HEK293 (cell line): ENCODE data around the gene HUS1B.

Experiments
- CTCF ChIA-PET: fragments of 350-600 bp; formaldehyde crosslinking; extraction: SDS; loops from one replicate; lab custom pipeline; 2021; ENCODE audit warnings: antibody characterized with exemption; lab: Yijun Ruan, JAX
- POLR2A ChIA-PET: fragments of 300-600 bp; formaldehyde crosslinking; extraction: SDS; loops from one replicate; lab custom pipeline; 2020; ENCODE audit warnings: antibody characterized with exemption, inconsistent platforms; lab: Yijun Ruan, JAX
- H3K27ac ChIP-seq: fragments of 200-500 bp; sonication (Bioruptor generic); 2 replicates; pipeline ENCODE4 v1.5.1; 2014; ENCODE audit warnings: low read depth, low read length, control low read depth, inconsistent platforms; ENCODE audit errors: extremely low read depth
- H3K36me3 ChIP-seq, 2 experiments: fragments of 200-500 bp in 1 of 2; sonication (Bioruptor generic) in 1 of 2; 1 replicate in 1 of 2; 2 replicates in 1 of 2; pipeline ENCODE4 v1.5.1; 2014 to 2017; ENCODE audit warnings: inconsistent platforms in 2 of 2, low read length in 2 of 2; ENCODE audit not compliant: control insufficient read depth in 2 of 2, insufficient read depth in 1 of 2
- H3K4me1 ChIP-seq: fragments of 200-500 bp; sonication (Bioruptor generic); 2 replicates; pipeline ENCODE4 v1.5.1; 2014; ENCODE audit warnings: mild to moderate bottlenecking, low read length, inconsistent platforms; ENCODE audit not compliant: control insufficient read depth, insufficient read depth
- H3K4me3 ChIP-seq: 2 replicates; pipeline ENCODE4 v1.5.1; 2011; ENCODE audit warnings: low read depth, mild to moderate bottlenecking, control low read depth, low read length, moderate library complexity
- H3K9me3 ChIP-seq: fragments of 200-500 bp; sonication (Bioruptor generic); 2 replicates; pipeline ENCODE4 v1.5.1; 2014; ENCODE audit warnings: low read depth, low read length, inconsistent platforms; ENCODE audit not compliant: control insufficient read depth, insufficient read depth
- AEBP2 ChIP-seq: fragments of 450-650 bp; formaldehyde crosslinking; IDR thresholded peaks from 2 replicates; pipeline ENCODE4 v1.5.1; 2016; ENCODE audit warnings: missing biosample characterization, missing genetic modification characterization, borderline replicate concordance
- HIC1 ChIP-seq: fragments of 450-650 bp; formaldehyde crosslinking; IDR thresholded peaks from 2 replicates; pipeline ENCODE4 v1.5.1; 2016; ENCODE audit warnings: missing biosample characterization, missing genetic modification characterization
- IKZF3 ChIP-seq: fragments of 450-650 bp; IDR thresholded peaks from 2 replicates; pipeline ENCODE4 v1.5.0; 2018; ENCODE audit warnings: missing biosample characterization, mild to moderate bottlenecking, missing genetic modification characterization, moderate library complexity
- KLF10 ChIP-seq: fragments of 450-650 bp; IDR thresholded peaks from 2 replicates; pipeline ENCODE4 v1.5.1; 2018; ENCODE audit warnings: missing biosample characterization, mild to moderate bottlenecking, missing genetic modification characterization
- SETDB1 ChIP-seq: IDR thresholded peaks from one replicate; pipeline ENCODE4 v1.6.1; 2017; ENCODE audit warnings: mild to moderate bottlenecking, low read length, moderate library complexity, mixed read lengths; ENCODE audit not compliant: insufficient read length
- ZBTB11 ChIP-seq: fragments of 450-650 bp; formaldehyde crosslinking; conservative IDR thresholded peaks from 2 replicates; pipeline ENCODE4 v1.5.1; 2016; ENCODE audit warnings: low read depth, missing biosample characterization, missing genetic modification characterization
- ZBTB17 ChIP-seq: fragments of 450-650 bp; formaldehyde crosslinking; IDR thresholded peaks from 2 replicates; pipeline ENCODE4 v1.5.1; 2016; ENCODE audit warnings: missing biosample characterization, missing genetic modification characterization
- ZBTB20 ChIP-seq: fragments of 450-650 bp; formaldehyde crosslinking; IDR thresholded peaks from 2 replicates; pipeline ENCODE4 v1.5.1; 2016; ENCODE audit warnings: missing biosample characterization, missing genetic modification characterization
- ZFP3 ChIP-seq: fragments of 450-650 bp; formaldehyde crosslinking; IDR thresholded peaks from 2 replicates; pipeline ENCODE4 v1.5.1; 2016; ENCODE audit warnings: low read depth, missing biosample characterization, missing genetic modification characterization
- ZNF121 ChIP-seq: fragments of 450-650 bp; formaldehyde crosslinking; IDR thresholded peaks from 2 replicates; pipeline ENCODE4 v1.5.1; 2016; ENCODE audit warnings: missing biosample characterization, missing genetic modification characterization
- ZNF175 ChIP-seq: fragments of 450-650 bp; formaldehyde crosslinking; IDR thresholded peaks from 2 replicates; pipeline ENCODE4 v1.5.1; 2016; ENCODE audit warnings: missing biosample characterization, missing genetic modification characterization
- ZNF324 ChIP-seq: fragments of 450-650 bp; formaldehyde crosslinking; IDR thresholded peaks from 2 replicates; pipeline ENCODE4 v1.5.1; 2016; ENCODE audit warnings: missing biosample characterization, missing genetic modification characterization
- ZNF341 ChIP-seq: fragments of 450-650 bp; formaldehyde crosslinking; IDR thresholded peaks from 2 replicates; pipeline ENCODE4; 2016; ENCODE audit warnings: low read depth, missing biosample characterization, missing genetic modification characterization
- ZNF510 ChIP-seq: fragments of 450-650 bp; formaldehyde crosslinking; IDR thresholded peaks from 2 replicates; pipeline ENCODE4 v1.5.1; 2018; ENCODE audit warnings: mild to moderate bottlenecking, missing genetic modification characterization, missing biosample characterization; ENCODE audit not compliant: insufficient replicate concordance
- ZNF514 ChIP-seq: fragments of 450-650 bp; formaldehyde crosslinking; IDR thresholded peaks from 2 replicates; pipeline ENCODE4 v1.5.1; 2016; ENCODE audit warnings: missing biosample characterization, missing genetic modification characterization
- ZNF521 ChIP-seq: fragments of 450-650 bp; formaldehyde crosslinking; IDR thresholded peaks from 2 replicates; pipeline ENCODE4 v1.5.1; 2017; ENCODE audit warnings: missing biosample characterization, mild to moderate bottlenecking, missing genetic modification characterization
- ZNF560 ChIP-seq: fragments of 450-650 bp; formaldehyde crosslinking; IDR thresholded peaks from 2 replicates; pipeline ENCODE4 v1.5.1; 2017; ENCODE audit warnings: missing biosample characterization, missing genetic modification characterization, borderline replicate concordance
- ZNF654 ChIP-seq: fragments of 450-650 bp; formaldehyde crosslinking; IDR thresholded peaks from 2 replicates; pipeline ENCODE4 v1.5.1; 2016; ENCODE audit warnings: low read depth, missing biosample characterization, missing genetic modification characterization
- ZNF777 ChIP-seq: fragments of 450-650 bp; formaldehyde crosslinking; IDR thresholded peaks from 2 replicates; pipeline ENCODE4 v1.5.1; 2017; ENCODE audit warnings: missing biosample characterization, missing genetic modification characterization, borderline replicate concordance
- ZNF791 ChIP-seq: fragments of 450-650 bp; formaldehyde crosslinking; IDR thresholded peaks from 2 replicates; pipeline ENCODE4 v1.5.1; 2016; ENCODE audit warnings: missing biosample characterization, missing genetic modification characterization
- ZNF837 ChIP-seq: fragments of 450-650 bp; formaldehyde crosslinking; IDR thresholded peaks from 2 replicates; pipeline ENCODE4 v1.5.1; 2016; ENCODE audit warnings: missing biosample characterization, missing genetic modification characterization
- ZXDB ChIP-seq: fragments of 450-650 bp; formaldehyde crosslinking; IDR thresholded peaks from 2 replicates; pipeline ENCODE4 v1.5.1; 2016; ENCODE audit warnings: missing biosample characterization, missing genetic modification characterization
- TF ChIP-seq, protein P1 (sequence below): fragments of 450-650 bp; formaldehyde crosslinking; IDR thresholded peaks from 2 replicates; pipeline ENCODE4 v1.5.1; 2016; ENCODE audit warnings: missing biosample characterization, missing genetic modification characterization, borderline replicate concordance

Gene HUS1B

DNA sequence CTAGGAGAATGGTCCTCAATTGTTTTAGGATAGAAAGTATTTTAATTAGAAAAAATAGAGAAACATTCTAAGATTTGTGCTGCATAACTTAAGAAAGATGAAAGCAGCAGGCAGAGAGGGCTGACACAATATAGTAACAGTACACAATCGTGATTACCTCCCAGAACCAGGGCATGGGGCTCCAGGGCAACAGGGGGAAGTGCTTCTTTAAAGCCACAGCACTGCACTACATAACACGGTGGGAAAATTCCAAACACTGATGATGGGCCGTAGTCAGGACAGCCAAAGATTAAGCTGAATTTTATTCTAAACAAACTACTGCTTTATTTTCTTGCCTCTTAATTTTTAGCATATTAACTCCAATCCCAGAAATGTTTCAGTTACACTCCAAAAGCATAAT lies 21.6 kb upstream of the HUS1B start:
- peaks cover 28% of the 10 kb centered on the region for H3K4me1 ChIP-seq
- H3K9me3 ChIP-seq, result no peaks in the 10 kb centered on the region
- CTCF ChIA-PET, result interaction anchor here (0.7 kb wide), 1 partner anchor 142 kb away, joined by 3 read pairs; no protein-coding TSS in a partner anchor
- no peaks in the 10 kb centered on the region; a peak in 1 of 3 replicates for H3K36me3 ChIP-seq
- POLR2A ChIA-PET, result no interaction called here
- no peak overlapping the region for H3K4me3 ChIP-seq
- no peak overlapping the region for H3K27ac ChIP-seq
- TF ChIP-seq ZNF521 (no peak), AEBP2 (tag by site-specific recombination) (no peak), ZNF654 (tag by site-specific recombination) (no peak)

DNA sequence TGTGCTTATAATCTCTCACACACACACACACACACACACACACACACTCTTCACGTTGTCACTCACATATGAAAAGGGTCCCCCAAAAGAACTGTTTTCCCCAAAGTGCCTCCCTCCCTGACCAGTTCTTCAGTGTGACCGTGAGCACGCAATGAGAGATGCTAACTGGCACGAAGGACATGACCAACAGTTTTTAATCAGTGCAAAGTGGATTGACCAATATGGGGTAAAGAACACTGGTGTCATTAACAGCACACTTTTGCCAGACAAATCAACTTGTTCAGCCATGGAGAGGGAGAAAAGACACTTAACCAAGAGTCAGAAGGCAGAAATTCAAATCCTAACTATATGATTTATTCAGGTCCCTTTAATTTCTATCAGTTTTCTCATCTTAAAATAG lies 21.0 kb upstream of the HUS1B start:
- no peaks in the 10 kb centered on the region for H3K9me3 ChIP-seq
- no peaks in the 10 kb centered on the region; a peak in 1 of 3 replicates for H3K36me3 ChIP-seq
- H3K4me1 ChIP-seq, result peaks cover 22% of the 10 kb centered on the region
- no peak overlapping the region for H3K4me3 ChIP-seq
- CTCF ChIA-PET, result no interaction called here
- no peak for TF ChIP-seq ZNF324 (tag by site-specific recombination)
- no peak for TF ChIP-seq ZXDB (tag by site-specific recombination)
- TF ChIP-seq ZNF791, result no peak
- TF ChIP-seq ZNF777, result no peak
- TF ChIP-seq ZNF514 (tag by site-specific recombination), result no peak
- no peak for TF ChIP-seq ZBTB17
- POLR2A ChIA-PET, result no interaction called here
- H3K27ac ChIP-seq, result no peak overlapping the region

GRCh38 chr6:674956-675355 lies 18.1 kb upstream of the HUS1B start:
- Histone ChIP-seq H3K4me1 (no peaks in the 10 kb centered on the region; the same call in 1 of the 2 replicates), H3K4me3 (no peak overlapping the region), H3K9me3 (no peaks in the 10 kb centered on the region), H3K27ac (no peak overlapping the region), H3K36me3 (no peaks in the 10 kb centered on the region; a peak in 1 of 3 replicates)
- ChIA-PET CTCF (no interaction called here), POLR2A (no interaction called here)
- TF ChIP-seq ZBTB11 (no peak), ZNF121 (tag by site-specific recombination) (no peak), ZFP3 (no peak), ZNF175 (no peak), KLF10 (no peak), ZNF560 (no peak), HIC1 (tag by site-specific recombination) (no peak), ZNF837 (tag by site-specific recombination) (no peak), SETDB1 (no peak), ZNF777 (no peak), ZNF510 (tag by site-specific recombination) (no peak), ZNF341 (no peak), IKZF3 (no peak), ZBTB20 (no peak)
- TF ChIP-seq, protein P1, sequence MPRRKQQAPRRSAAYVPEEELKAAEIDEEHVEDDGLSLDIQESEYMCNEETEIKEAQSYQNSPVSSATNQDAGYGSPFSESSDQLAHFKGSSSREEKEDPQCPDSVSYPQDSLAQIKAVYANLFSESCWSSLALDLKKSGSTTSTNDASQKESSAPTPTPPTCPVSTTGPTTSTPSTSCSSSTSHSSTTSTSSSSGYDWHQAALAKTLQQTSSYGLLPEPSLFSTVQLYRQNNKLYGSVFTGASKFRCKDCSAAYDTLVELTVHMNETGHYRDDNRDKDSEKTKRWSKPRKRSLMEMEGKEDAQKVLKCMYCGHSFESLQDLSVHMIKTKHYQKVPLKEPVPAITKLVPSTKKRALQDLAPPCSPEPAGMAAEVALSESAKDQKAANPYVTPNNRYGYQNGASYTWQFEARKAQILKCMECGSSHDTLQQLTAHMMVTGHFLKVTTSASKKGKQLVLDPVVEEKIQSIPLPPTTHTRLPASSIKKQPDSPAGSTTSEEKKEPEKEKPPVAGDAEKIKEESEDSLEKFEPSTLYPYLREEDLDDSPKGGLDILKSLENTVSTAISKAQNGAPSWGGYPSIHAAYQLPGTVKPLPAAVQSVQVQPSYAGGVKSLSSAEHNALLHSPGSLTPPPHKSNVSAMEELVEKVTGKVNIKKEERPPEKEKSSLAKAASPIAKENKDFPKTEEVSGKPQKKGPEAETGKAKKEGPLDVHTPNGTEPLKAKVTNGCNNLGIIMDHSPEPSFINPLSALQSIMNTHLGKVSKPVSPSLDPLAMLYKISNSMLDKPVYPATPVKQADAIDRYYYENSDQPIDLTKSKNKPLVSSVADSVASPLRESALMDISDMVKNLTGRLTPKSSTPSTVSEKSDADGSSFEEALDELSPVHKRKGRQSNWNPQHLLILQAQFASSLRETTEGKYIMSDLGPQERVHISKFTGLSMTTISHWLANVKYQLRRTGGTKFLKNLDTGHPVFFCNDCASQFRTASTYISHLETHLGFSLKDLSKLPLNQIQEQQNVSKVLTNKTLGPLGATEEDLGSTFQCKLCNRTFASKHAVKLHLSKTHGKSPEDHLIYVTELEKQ, result no peak
